Measurements from ENCODE around the gene CDC42. TPM values are rescaled to one million over a fixed set of nuclear protein-coding genes. Genes with fewer than 3 reads are reported as not detected.

CDC42 gene
- total RNA-seq, 6 experiments from 2014 or later: 74.4 to 128 (median 95.9) TPM

DNA sequence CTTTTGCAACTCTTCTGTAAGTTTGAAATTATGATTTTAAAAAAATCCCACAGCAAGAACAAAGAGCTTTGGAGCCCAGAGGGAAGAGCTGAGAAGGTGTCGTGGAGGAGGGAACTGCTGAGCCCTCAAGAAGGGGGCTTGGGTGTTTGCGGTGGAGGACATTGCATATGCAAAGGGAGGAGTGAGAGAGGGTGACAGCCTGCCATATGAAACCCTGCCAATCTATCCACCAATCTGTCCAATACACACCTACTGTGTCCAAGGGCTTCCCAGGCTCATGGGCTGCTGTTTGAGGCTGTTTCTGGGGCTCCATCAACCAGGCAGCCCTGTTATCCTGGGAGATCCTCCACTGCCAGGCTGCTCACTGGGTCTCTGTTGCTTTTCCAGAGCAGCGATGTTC is 75.2 kb downstream of the CDC42 start:
- 93% methylated on average over 3 of the region's 3 CpGs for WGBS (ENCODE audit: insufficient coverage, low coverage, low lambda C conversion rate, missing lambda C conversion rate)
- no peaks in the 10 kb centered on the region for H3K4me1 ChIP-seq
- H3K36me3 ChIP-seq: no peaks in the 10 kb centered on the region
- no peaks in the 10 kb centered on the region for H3K9me3 ChIP-seq
- no peak overlapping the region for H3K27ac ChIP-seq
- intact Hi-C loops (cut with DNase I): no loop called here
- H3K4me3 ChIP-seq: no peak overlapping the region
- TF ChIP-seq POLR2A (IDR thresholded peaks at IDR 0.05): no peak
- TF ChIP-seq, protein P1, sequence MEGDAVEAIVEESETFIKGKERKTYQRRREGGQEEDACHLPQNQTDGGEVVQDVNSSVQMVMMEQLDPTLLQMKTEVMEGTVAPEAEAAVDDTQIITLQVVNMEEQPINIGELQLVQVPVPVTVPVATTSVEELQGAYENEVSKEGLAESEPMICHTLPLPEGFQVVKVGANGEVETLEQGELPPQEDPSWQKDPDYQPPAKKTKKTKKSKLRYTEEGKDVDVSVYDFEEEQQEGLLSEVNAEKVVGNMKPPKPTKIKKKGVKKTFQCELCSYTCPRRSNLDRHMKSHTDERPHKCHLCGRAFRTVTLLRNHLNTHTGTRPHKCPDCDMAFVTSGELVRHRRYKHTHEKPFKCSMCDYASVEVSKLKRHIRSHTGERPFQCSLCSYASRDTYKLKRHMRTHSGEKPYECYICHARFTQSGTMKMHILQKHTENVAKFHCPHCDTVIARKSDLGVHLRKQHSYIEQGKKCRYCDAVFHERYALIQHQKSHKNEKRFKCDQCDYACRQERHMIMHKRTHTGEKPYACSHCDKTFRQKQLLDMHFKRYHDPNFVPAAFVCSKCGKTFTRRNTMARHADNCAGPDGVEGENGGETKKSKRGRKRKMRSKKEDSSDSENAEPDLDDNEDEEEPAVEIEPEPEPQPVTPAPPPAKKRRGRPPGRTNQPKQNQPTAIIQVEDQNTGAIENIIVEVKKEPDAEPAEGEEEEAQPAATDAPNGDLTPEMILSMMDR (IDR thresholded peaks at IDR 0.05): no peak
- DNase-seq (peak in 1 of 3 donors; percentile 38), ATAC-seq (no peak)
- H3K27me3 ChIP-seq: peaks cover 0 to 7% of the 10 kb centered on the region in 2 donors

DNA sequence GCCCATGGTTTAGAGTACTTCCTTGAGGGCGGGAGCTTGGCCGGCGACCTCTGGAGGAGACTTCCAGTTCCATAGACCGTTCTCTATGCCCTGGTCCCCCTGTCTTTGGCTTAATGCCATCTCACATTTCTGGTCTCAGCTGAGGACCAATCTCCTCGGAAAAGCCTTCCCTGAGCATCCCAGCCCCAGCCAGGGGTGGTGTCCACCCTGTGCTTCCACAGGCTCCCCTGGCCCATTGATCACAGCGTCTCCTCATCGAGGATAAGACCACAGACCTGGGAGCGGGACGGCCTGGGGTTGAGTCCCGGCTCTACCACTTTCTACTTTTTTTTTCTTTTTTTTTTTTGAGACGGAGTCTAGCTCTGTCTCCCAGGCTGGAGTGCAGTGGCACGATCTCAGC is 75.9 kb downstream of the CDC42 start:
- Histone ChIP-seq H3K4me3 (no peak overlapping the region), H3K36me3 (no peaks in the 10 kb centered on the region), H3K27ac (no peak overlapping the region), H3K4me1 (no peaks in the 10 kb centered on the region), H3K9me3 (no peaks in the 10 kb centered on the region), H3K27me3 (peaks cover 0 to 7% of the 10 kb centered on the region in 2 donors)
- DNase-seq (no peak), ATAC-seq (no peak)
- intact Hi-C loops (cut with DNase I): no loop called here
- TF ChIP-seq, protein P1 (IDR thresholded peaks at IDR 0.05): no peak
- TF ChIP-seq POLR2A (IDR thresholded peaks at IDR 0.05): no peak
- WGBS (ENCODE audit: insufficient coverage, low coverage, low lambda C conversion rate, missing lambda C conversion rate): 66% methylated on average over 6 of the region's 12 CpGs

DNA sequence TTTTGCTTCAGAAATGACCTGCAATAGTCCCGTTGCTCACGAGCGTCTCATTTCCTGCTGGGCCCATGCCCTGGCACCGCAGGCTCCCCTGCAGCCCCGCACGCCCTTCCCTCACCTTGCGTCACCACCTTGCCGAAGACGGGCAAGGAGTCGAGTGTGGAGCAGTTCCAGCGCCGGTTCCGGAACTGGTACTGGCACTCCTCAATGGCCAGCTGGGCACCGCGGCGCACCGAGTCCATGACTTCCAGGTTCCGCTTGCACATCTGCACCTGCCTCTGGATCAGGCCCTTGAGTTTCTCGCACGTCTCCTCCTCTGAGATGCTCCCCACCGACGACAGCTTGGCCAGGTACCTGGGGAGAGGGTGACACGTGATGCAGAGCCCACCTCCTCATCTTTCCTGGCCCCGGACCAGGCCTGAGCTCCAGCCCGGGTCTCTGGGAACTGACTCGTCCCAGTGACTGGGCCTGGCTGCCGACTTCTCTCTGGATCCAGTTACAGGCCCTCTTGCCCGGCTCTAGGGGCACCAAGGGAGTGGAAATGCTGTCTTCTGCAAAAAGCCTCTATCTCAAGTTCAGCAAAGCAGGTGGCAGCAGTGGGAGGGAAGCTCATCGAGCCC is 77.1 kb downstream of the CDC42 start:
- intact Hi-C loops (cut with DNase I): loop anchor here (5.0 to 10.0 kb wide), 5 partner anchors 135 to 515 kb away; partner anchors contain the start of gene C1QC (in 1 of the 2)
- ATAC-seq (no peak), DNase-seq (no peak)
- WGBS (ENCODE audit: insufficient coverage, low coverage, low lambda C conversion rate, missing lambda C conversion rate): 67% methylated on average over 6 of the region's 29 CpGs
- H3K36me3 ChIP-seq: no peaks in the 10 kb centered on the region
- H3K4me3 ChIP-seq: no peak overlapping the region
- H3K9me3 ChIP-seq: no peaks in the 10 kb centered on the region
- peaks cover 0 to 7% of the 10 kb centered on the region in 2 donors for H3K27me3 ChIP-seq
- no peaks in the 10 kb centered on the region for H3K4me1 ChIP-seq
- no peak overlapping the region for H3K27ac ChIP-seq
- no peak for TF ChIP-seq POLR2A (IDR thresholded peaks at IDR 0.05)
- TF ChIP-seq, protein P1 (IDR thresholded peaks at IDR 0.05): no peak

DNA sequence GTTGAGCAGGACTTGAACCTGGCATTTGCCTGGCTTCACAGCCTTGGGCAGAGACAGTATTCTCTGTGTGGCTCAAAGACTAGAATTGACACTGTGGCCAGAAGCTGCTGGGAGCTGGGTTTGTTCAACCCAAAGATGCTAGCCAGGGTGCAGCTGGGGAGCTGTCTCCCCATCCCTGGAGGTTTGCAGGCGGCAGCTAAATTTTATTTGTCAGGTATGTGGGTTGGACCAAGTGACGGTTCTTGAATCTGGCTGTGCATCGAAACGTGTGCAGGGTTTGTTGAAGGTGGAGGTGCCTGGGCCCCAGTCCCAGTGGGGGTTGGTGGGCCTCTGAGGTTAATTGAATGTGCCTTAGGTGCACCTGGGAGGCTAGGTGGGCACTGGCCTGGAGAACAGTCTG is 78.6 kb downstream of the CDC42 start:
- Histone ChIP-seq H3K4me1 (no peaks in the 10 kb centered on the region), H3K27ac (no peak overlapping the region), H3K9me3 (no peaks in the 10 kb centered on the region), H3K36me3 (no peaks in the 10 kb centered on the region), H3K27me3 (peaks cover 0 to 7% of the 10 kb centered on the region in 2 donors), H3K4me3 (no peak overlapping the region)
- ATAC-seq: no peak
- no peak for TF ChIP-seq POLR2A (IDR thresholded peaks at IDR 0.05)
- TF ChIP-seq, protein P1 (IDR thresholded peaks at IDR 0.05): no peak
- WGBS (ENCODE audit: insufficient coverage, low coverage, low lambda C conversion rate, missing lambda C conversion rate): 88% methylated on average over 4 of the region's 4 CpGs
- intact Hi-C loops (cut with DNase I): loop anchor here (5.0 to 10.0 kb wide), 5 partner anchors 134 to 514 kb away; partner anchors contain the start of gene C1QC (in 1 of the 2)
- DNase-seq: no peak
